Activated CD8-positive, alpha-beta T cell treated with anti-CD3 and anti-CD28 coated beads for 36 hours (primary cell): ENCODE data around the gene RELN. TPM values are rescaled to one million over a fixed set of nuclear protein-coding genes. Genes with fewer than 3 reads are reported as not detected.

Source experiments
- ATAC-seq: fragments of 200-7000 bp; cut with Tn5 transposase; one replicate; pipeline ENCODE4 v1.10.0; 2021; ENCODE audit warnings: mild to moderate bottlenecking, moderate library complexity
- CTCF ChIA-PET: fragments of 350-600 bp; sonication (Branson Sonifier 250); formaldehyde crosslinking; loops from one replicate; lab custom pipeline; 2021; ENCODE audit warnings: antibody characterized with exemption; lab: Charles Lee
- POLR2A ChIA-PET: fragments of 350-600 bp; sonication (Branson Sonifier 250); formaldehyde crosslinking; loops from one replicate; lab custom pipeline; 2021; ENCODE audit warnings: antibody characterized with exemption; lab: Charles Lee
- DNase-seq: peaks from one replicate; pipeline ENCODE4 v3.0.0-alpha.2; 2020
- H3K27ac Mint-ChIP-seq: one replicate; pipeline ENCODE4 v1.8.0; 2021; ENCODE audit warnings: mild to moderate bottlenecking, mixed read lengths
- H3K27me3 Mint-ChIP-seq: one replicate; pipeline ENCODE4 v1.8.0; 2021; ENCODE audit warnings: mixed read lengths
- H3K36me3 Mint-ChIP-seq: one replicate; pipeline ENCODE4 v1.8.0; 2021; ENCODE audit warnings: low read depth, mixed read lengths
- H3K4me1 Mint-ChIP-seq: one replicate; pipeline ENCODE4 v1.8.0; 2021; ENCODE audit warnings: low read depth, mixed read lengths
- H3K4me3 Mint-ChIP-seq: one replicate; pipeline ENCODE4 v1.8.0; 2021; ENCODE audit warnings: mild to moderate bottlenecking, moderate library complexity, mixed read lengths
- H3K9me3 Mint-ChIP-seq: one replicate; pipeline ENCODE4 v1.8.0; 2021; ENCODE audit warnings: mixed read lengths
- CTCF ChIP-seq: fragments of 200-600 bp; IDR thresholded peaks from one replicate; pipeline ENCODE4 v1.8.0; 2022; ENCODE audit warnings: antibody characterized with exemption, mild to moderate bottlenecking
- intact Hi-C: fragments of 100-400 bp; cut with micrococcal nuclease; formaldehyde crosslinking; loops from one replicate; pipeline ENCODE4 v1.10.0; 2022
- total RNA-seq, 2 experiments: library from RNA; stranded (reverse); gene quantifications; one replicate each; pipeline ENCODE4 v1.2.3, GENCODE V29; 2021

The RELN gene
- total RNA-seq, 2 experiments from 2014 or later: not detected

- no peak for TF ChIP-seq CTCF
- no peak for ATAC-seq
- H3K27me3 Mint-ChIP-seq: no peaks in the 10 kb centered on the region
These were observed 179.2 kb downstream of the RELN start for GRCh38 chr7:103810112-103810744.

GRCh38 chr7:103809229-103809994 lies 180.0 kb downstream of the RELN start:
- ChIA-PET CTCF (no interaction called here), POLR2A (no interaction called here)
- DNase-seq (no peak), ATAC-seq (no peak)
- Mint-ChIP-seq H3K27ac (no peak overlapping the region), H3K4me3 (no peak overlapping the region), H3K9me3 (no peaks in the 10 kb centered on the region), H3K27me3 (no peaks in the 10 kb centered on the region), H3K36me3 (no peaks in the 10 kb centered on the region), H3K4me1 (peaks cover 20% of the 10 kb centered on the region)
- intact Hi-C loops: no loop called here
- no peak for TF ChIP-seq CTCF

More at GRCh38 chr7:103810112-103810744, 179.2 kb downstream of the RELN start:
- Mint-ChIP-seq H3K36me3 (no peaks in the 10 kb centered on the region), H3K4me3 (no peak overlapping the region), H3K27ac (no peak overlapping the region), H3K4me1 (peaks cover 20% of the 10 kb centered on the region), H3K9me3 (no peaks in the 10 kb centered on the region)
- CTCF ChIA-PET: no interaction called here
- DNase-seq: no peak
- intact Hi-C loops: no loop called here
- POLR2A ChIA-PET: no interaction called here

GRCh38 chr7:103805346-103805745 lies 184.1 kb downstream of the RELN start:
- DNase-seq (no peak), ATAC-seq (no peak)
- CTCF ChIA-PET: interaction anchor here (0.6 kb wide), 1 partner anchor 203 kb away, joined by 3 read pairs; no protein-coding TSS in a partner anchor
- Mint-ChIP-seq H3K9me3 (no peaks in the 10 kb centered on the region), H3K4me1 (peaks cover 4% of the 10 kb centered on the region), H3K27ac (no peak overlapping the region), H3K4me3 (no peak overlapping the region), H3K36me3 (no peaks in the 10 kb centered on the region), H3K27me3 (no peaks in the 10 kb centered on the region)
- POLR2A ChIA-PET: no interaction called here
- no peak for TF ChIP-seq CTCF
- intact Hi-C loops: no loop called here

- Mint-ChIP-seq H3K4me3 (no peak overlapping the region), H3K4me1 (no peaks in the 10 kb centered on the region), H3K36me3 (no peaks in the 10 kb centered on the region), H3K27ac (no peak overlapping the region), H3K9me3 (no peaks in the 10 kb centered on the region), H3K27me3 (no peaks in the 10 kb centered on the region)
- no peak for TF ChIP-seq CTCF
- intact Hi-C loops: no loop called here
- ChIA-PET POLR2A (no interaction called here), CTCF (no interaction called here)
- ATAC-seq: no peak
- no peak for DNase-seq
These were observed 185.8 kb downstream of the RELN start for GRCh38 chr7:103803631-103804030.

GRCh38 chr7:103799298-103799697 lies 190.2 kb downstream of the RELN start:
- Mint-ChIP-seq H3K36me3 (no peaks in the 10 kb centered on the region), H3K27me3 (no peaks in the 10 kb centered on the region), H3K9me3 (no peaks in the 10 kb centered on the region), H3K4me3 (no peak overlapping the region), H3K4me1 (no peaks in the 10 kb centered on the region), H3K27ac (no peak overlapping the region)
- intact Hi-C loops: no loop called here
- DNase-seq (no peak), ATAC-seq (no peak)
- TF ChIP-seq CTCF: no peak
- POLR2A ChIA-PET: no interaction called here
- CTCF ChIA-PET: no interaction called here
